HG02884 (cell line): ENCODE measurements around the gene ANKRD45.
"Not testable (repeated sequence)": the region's sequence is repeated elsewhere in the genome, so short reads cannot be mapped to it uniquely, and the experiment has no call there.

Experiments used
- ATAC-seq: cut with Tn5 transposase; IDR thresholded peaks from one replicate; pipeline ENCODE4 v1.9.1; 2021; ENCODE audit warnings: mild to moderate bottlenecking, moderate library complexity; ENCODE audit not compliant: unreplicated experiment

Gene ANKRD45

GRCh38 chr1:173573596-173573995, 96.1 kb downstream of the ANKRD45 start:
- no peak for ATAC-seq

GRCh38 chr1:173572201-173572873, 97.3 kb downstream of the ANKRD45 start:
- ATAC-seq, result no peak

GRCh38 chr1:173570370-173571007, 99.2 kb downstream of the ANKRD45 start:
- peak; percentile 84 for ATAC-seq

- no peak for ATAC-seq
Measured at GRCh38 chr1:173568483-173568882, 101.2 kb downstream of the ANKRD45 start.

- ATAC-seq, result not testable (repeated sequence)
Measured at GRCh38 chr1:173563846-173564245, 105.8 kb downstream of the ANKRD45 start.

GRCh38 chr1:173562813-173563212, 106.8 kb downstream of the ANKRD45 start:
- ATAC-seq, result no peak

- no peak for ATAC-seq
Measured at GRCh38 chr1:173561263-173561662, 108.4 kb downstream of the ANKRD45 start.

GRCh38 chr1:173560285-173560880, 109.3 kb downstream of the ANKRD45 start:
- ATAC-seq, result no peak
